Nephron progenitor cell (in vitro differentiated cells): ENCODE results near the gene NPW.

Experiments
- DNase-seq: peaks from one replicate; pipeline ENCODE4 v3.0.0; 2021
- H3K27ac Mint-ChIP-seq: 2 replicates; pipeline ENCODE4 v1.8.0; 2021; ENCODE audit warnings: mild to moderate bottlenecking, moderate library complexity, mixed read lengths
- H3K27me3 Mint-ChIP-seq: 2 replicates; pipeline ENCODE4 v1.8.0; 2021; ENCODE audit warnings: mild to moderate bottlenecking, low read depth, mixed read lengths; ENCODE audit not compliant: poor library complexity
- H3K36me3 Mint-ChIP-seq: 2 replicates; pipeline ENCODE4 v1.8.0; 2021; ENCODE audit warnings: low read depth, mixed read lengths
- H3K4me1 Mint-ChIP-seq: 2 replicates; pipeline ENCODE4 v1.8.0; 2021; ENCODE audit warnings: mixed read lengths
- H3K4me3 Mint-ChIP-seq: 2 replicates; pipeline ENCODE4 v1.8.0; 2021; ENCODE audit warnings: mild to moderate bottlenecking, moderate library complexity, mixed read lengths
- H3K9me3 Mint-ChIP-seq: 2 replicates; pipeline ENCODE4 v1.8.0; 2021; ENCODE audit warnings: mild to moderate bottlenecking, moderate library complexity, mixed read lengths
- TF ChIP-seq, protein P1 (sequence below): fragments of 200-600 bp; sonication (generic); IDR thresholded peaks from 2 replicates; pipeline ENCODE4 v1.5.0; 2021; ENCODE audit warnings: antibody characterized with exemption

NPW gene

DNA sequence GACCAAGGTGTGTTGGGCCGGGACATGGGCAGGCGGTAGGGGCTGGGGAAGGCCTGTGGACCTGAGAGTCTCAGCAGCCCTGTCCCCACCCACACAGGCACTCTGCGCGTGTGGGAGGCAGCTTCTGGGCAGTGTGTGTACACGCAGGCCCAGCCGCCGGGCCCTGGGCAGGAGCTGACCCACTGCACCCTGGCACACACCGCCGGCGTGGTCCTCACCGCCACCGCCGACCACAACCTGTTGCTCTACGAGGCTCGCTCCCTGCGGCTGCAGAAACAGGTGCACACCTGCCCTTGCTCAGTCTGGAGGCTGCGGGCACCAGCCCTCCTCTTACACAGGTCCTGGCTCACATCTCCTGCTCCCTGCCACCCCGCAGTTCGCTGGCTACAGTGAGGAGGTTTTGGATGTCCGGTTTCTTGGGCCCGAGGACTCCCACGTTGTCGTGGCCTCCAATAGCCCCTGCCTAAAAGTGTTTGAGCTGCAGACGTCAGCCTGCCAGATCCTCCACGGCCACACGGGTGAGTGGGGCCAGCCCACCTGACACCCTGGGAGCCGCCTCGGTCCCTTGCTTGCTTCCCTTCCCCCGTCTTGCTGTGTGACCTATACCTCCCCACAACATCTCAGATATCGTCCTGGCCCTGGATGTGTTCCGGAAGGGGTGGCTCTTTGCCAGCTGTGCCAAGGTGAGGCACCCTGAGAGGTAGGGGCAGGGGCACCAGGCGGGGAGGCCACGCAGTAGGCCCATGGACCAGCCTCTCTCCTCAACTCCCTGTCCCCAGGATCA, 44.0 kb upstream of the NPW start:
- H3K9me3 Mint-ChIP-seq, result no peaks in the 10 kb centered on the region
- H3K4me3 Mint-ChIP-seq, result no peak overlapping the region
- peaks cover 32% of the 10 kb centered on the region for H3K27me3 Mint-ChIP-seq
- TF ChIP-seq, protein P1, sequence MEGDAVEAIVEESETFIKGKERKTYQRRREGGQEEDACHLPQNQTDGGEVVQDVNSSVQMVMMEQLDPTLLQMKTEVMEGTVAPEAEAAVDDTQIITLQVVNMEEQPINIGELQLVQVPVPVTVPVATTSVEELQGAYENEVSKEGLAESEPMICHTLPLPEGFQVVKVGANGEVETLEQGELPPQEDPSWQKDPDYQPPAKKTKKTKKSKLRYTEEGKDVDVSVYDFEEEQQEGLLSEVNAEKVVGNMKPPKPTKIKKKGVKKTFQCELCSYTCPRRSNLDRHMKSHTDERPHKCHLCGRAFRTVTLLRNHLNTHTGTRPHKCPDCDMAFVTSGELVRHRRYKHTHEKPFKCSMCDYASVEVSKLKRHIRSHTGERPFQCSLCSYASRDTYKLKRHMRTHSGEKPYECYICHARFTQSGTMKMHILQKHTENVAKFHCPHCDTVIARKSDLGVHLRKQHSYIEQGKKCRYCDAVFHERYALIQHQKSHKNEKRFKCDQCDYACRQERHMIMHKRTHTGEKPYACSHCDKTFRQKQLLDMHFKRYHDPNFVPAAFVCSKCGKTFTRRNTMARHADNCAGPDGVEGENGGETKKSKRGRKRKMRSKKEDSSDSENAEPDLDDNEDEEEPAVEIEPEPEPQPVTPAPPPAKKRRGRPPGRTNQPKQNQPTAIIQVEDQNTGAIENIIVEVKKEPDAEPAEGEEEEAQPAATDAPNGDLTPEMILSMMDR, result no peak
- peaks cover 5% of the 10 kb centered on the region for H3K36me3 Mint-ChIP-seq
- H3K4me1 Mint-ChIP-seq, result peaks cover 20% of the 10 kb centered on the region
- H3K27ac Mint-ChIP-seq, result no peak overlapping the region
- DNase-seq, result no peak

DNA sequence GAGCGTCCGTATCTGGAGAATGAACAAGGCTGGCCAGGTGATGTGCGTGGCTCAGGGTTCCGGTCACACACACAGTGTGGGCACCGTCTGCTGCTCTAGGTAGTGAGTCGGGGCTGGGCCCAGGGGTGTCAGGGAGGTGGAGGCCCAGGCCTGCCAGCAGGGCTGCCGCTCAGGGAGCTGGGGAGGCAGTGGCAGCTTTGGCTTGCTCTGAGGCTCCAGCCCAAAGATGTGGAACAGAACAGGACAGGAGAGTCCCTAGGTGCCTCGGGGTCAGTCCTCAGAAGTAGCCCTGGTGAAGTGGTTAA, 43.4 kb upstream of the NPW start:
- TF ChIP-seq, protein P1, result no peak
- peaks cover 38% of the 10 kb centered on the region for H3K27me3 Mint-ChIP-seq
- H3K36me3 Mint-ChIP-seq, result peaks cover 5% of the 10 kb centered on the region
- peaks cover 15% of the 10 kb centered on the region for H3K4me1 Mint-ChIP-seq
- DNase-seq, result no peak
- no peak overlapping the region for H3K27ac Mint-ChIP-seq
- no peak overlapping the region for H3K4me3 Mint-ChIP-seq
- H3K9me3 Mint-ChIP-seq, result no peaks in the 10 kb centered on the region

DNA sequence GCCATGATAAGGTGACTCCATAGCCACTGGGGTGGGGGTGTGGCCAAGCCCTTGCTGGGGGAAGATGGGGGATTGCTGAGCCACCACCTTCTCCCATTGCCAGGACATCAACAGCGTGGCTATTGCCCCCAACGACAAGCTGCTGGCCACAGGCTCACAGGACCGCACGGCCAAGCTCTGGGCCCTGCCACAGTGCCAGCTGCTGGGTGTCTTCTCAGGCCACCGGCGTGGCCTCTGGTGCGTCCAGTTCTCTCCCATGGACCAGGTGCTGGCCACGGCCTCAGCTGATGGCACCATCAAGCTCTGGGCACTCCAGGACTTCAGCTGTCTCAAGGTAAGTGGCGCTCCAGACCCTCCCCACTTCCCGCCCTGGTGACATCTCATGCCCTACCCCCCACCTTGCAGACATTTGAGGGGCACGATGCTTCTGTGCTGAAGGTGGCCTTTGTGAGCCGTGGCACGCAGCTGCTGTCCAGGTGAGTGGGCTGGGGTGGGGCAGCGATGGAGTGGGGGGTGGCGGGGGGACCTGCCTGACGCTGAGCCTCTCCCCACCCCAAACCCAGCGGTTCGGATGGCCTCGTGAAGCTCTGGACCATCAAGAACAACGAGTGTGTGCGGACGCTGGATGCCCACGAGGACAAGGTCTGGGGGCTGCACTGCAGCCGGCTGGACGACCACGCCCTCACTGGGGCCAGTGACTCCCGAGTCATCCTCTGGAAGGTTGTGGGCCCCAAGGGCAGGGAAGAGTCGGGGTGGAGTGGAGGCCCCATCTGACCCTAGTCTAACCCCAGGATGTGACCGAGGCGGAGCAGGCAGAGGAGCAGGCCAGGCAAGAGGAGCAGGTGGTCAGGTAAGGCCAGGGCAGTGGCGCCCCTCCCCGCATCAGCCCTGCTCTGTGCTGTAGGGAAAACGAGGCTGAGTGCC, 42.4 kb upstream of the NPW start:
- H3K27ac Mint-ChIP-seq, result no peak overlapping the region
- H3K4me3 Mint-ChIP-seq, result no peak overlapping the region
- peaks cover 46% of the 10 kb centered on the region for H3K27me3 Mint-ChIP-seq
- DNase-seq, result no peak
- no peaks in the 10 kb centered on the region for H3K9me3 Mint-ChIP-seq
- H3K4me1 Mint-ChIP-seq, result peaks cover 7% of the 10 kb centered on the region
- TF ChIP-seq, protein P1, result no peak
- peaks cover 5% of the 10 kb centered on the region for H3K36me3 Mint-ChIP-seq

DNA sequence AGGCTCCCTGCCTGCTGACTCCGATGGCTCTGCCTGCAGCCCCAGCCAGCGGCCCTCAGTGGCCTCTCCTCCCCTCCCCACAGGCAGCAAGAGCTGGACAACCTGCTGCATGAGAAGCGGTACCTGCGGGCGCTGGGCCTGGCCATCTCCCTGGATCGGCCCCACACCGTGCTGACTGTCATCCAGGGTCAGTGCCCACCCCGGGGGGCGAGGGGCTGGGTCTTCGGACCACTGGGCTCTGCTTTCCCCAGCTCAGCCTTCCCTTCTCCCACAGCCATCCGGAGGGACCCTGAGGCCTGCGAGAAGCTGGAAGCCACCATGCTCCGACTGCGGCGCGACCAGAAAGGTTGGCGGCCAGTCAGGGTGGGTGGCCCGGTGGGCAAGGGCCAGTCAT, 41.7 kb upstream of the NPW start:
- no peak for DNase-seq
- peaks cover 5% of the 10 kb centered on the region for H3K36me3 Mint-ChIP-seq
- peaks cover 52% of the 10 kb centered on the region for H3K27me3 Mint-ChIP-seq
- H3K4me3 Mint-ChIP-seq, result no peak overlapping the region
- no peaks in the 10 kb centered on the region for H3K9me3 Mint-ChIP-seq
- H3K27ac Mint-ChIP-seq, result no peak overlapping the region
- TF ChIP-seq, protein P1, result no peak
- H3K4me1 Mint-ChIP-seq, result peaks cover 6% of the 10 kb centered on the region

DNA sequence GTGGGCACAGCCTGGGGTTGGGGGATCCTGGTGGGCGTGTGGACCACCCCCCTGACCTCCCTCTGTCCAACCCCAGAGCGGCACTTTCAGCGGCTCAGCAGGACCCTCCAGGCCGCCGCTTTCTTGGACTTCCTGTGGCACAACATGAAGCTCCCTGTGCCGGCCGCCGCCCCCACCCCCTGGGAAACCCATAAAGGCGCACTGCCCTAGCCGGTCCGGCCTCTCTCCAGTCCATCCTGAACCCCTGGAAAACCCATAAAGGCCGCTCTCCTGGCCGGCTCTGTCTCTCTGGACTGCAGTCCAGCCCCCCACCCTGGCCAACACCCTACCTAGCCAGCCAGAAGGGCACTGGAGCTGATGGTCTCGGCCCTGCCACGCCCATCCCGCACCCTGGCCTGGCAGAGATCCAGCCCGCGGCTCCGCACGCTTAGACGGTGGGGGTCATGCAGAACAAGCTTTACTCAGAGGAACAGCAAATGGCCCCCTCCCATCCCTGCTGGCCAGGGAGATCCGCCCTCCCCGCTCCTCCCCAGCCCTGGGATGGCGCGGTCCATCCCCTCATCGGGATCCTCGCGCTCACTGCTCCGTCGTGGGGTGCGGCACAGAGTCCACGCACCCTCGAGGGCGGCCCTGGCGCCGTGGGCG, 41.0 kb upstream of the NPW start:
- Mint-ChIP-seq H3K36me3 (peaks cover 5% of the 10 kb centered on the region), H3K4me3 (no peak overlapping the region), H3K9me3 (no peaks in the 10 kb centered on the region), H3K27me3 (peaks cover 58% of the 10 kb centered on the region), H3K4me1 (peaks cover 8% of the 10 kb centered on the region), H3K27ac (no peak overlapping the region)
- DNase-seq, result no peak
- TF ChIP-seq, protein P1, result no peak
